ENCODE measurements around the gene OR4K15.
"Not testable (repeated sequence)": the region's sequence is repeated elsewhere in the genome, so short reads cannot be mapped to it uniquely, and the experiment has no call there.

OR4K15 gene

GRCh38 chr14:19975291-19975690, at the start of gene OR4K15:
Gene OR4K15, plus strand, starts transcription at chr14:19975591. Its CDS starts 0 bp downstream, at chr14:19975591.
- DNase-seq: no peak

- no peak for DNase-seq
These were observed 44.8 kb upstream of the OR4K15 start, which contains the start of gene OR4K1 for GRCh38 chr14:19930617-19931016. Gene OR4K1, plus strand, starts transcription at chr14:19930917. Its CDS starts 4,750 bp downstream, at chr14:19935667.

GRCh38 chr14:19941668-19942067, 33.7 kb upstream of the OR4K15 start:
- DNase-seq: no peak

GRCh38 chr14:19947413-19948090, 27.8 kb upstream of the OR4K15 start:
- DNase-seq: no peak

GRCh38 chr14:19949218-19949617, 26.2 kb upstream of the OR4K15 start:
- no peak for DNase-seq

GRCh38 chr14:19969735-19970134, 5.7 kb upstream of the OR4K15 start:
- DNase-seq: not testable (repeated sequence)

- DNase-seq: no peak
These were observed 547 bp upstream of the OR4K15 start for GRCh38 chr14:19974844-19975243.

- DNase-seq: no peak
These were observed 18.0 kb downstream of the OR4K15 start for GRCh38 chr14:19993438-19993837.

- DNase-seq: no peak
These were observed 26.5 kb downstream of the OR4K15 start, which contains the start of gene OR4Q2 for GRCh38 chr14:20001863-20002262. Gene OR4Q2, plus strand, starts transcription at chr14:20002163.

- peak; percentile 6 to 33 for DNase-seq
These were observed 26.9 kb downstream of the OR4K15 start for GRCh38 chr14:20002319-20002718.

GRCh38 chr14:20008156-20008555, 32.8 kb downstream of the OR4K15 start:
- no peak for DNase-seq

- no peak for DNase-seq
These were observed 44.0 kb downstream of the OR4K15 start, which contains the start of gene OR4K14 for GRCh38 chr14:20019257-20019865. Gene OR4K14, minus strand, starts transcription at chr14:20019307. Its CDS starts 4,114 bp downstream, at chr14:20015193.
